Bronchial smooth muscle cell (primary cell): ENCODE results near the gene CLASP2. TPM values are rescaled to one million over a fixed set of nuclear protein-coding genes. Genes with fewer than 3 reads are reported as not detected.

Source experiments
- total RNA-seq: library from RNA; depleted of rRNA; stranded (reverse); fragments of >200 nt; gene quantifications from 2 replicates; pipeline ENCODE4 v1.2.1, GENCODE V29; 2014

Gene CLASP2
- total RNA-seq: 56.4 and 57.0 TPM in 2 replicates

GRCh38 chr3:33717866-33718594 is at the start of gene CLASP2:
CLASP2 (minus strand) TSS chr3:33718254; CDS start chr3:33718002, 252 bp downstream.

Other genes with a start within 250 kb of the CLASP2 start
- gene PDCD6IP, start 80.4 kb upstream of the CLASP2 start, total RNA-seq: 55.1 and 81.0 TPM in 2 replicates